Tibial artery (tissue), 4 donors: ENCODE measurements around the gene POLK.
"Not testable (repeated sequence)": the region's sequence is repeated elsewhere in the genome, so short reads cannot be mapped to it uniquely, and the experiment has no call there.

ENCODE experiments used
- DNase-seq, 2 donors: peaks; one replicate each; pipeline ENCODE4 v3.0.0-alpha.2; 2019
- H3K27ac ChIP-seq, 2 donors: fragments of 200-600 bp; sonication (generic) in 1 of 2; 1 replicate in 1 of 2; 2 replicates in 1 of 2; pipeline ENCODE4 v1.5.1; 2018 to 2019; ENCODE audit warnings: mild to moderate bottlenecking in 1 of 2
- H3K27me3 ChIP-seq, 2 donors: fragments of 200-600 bp; sonication (generic) in 1 of 2; one replicate each; pipeline versions ENCODE4 v1.5.1 to v1.6.0; 2016 to 2019
- H3K36me3 ChIP-seq, 3 donors: fragments of 200-600 bp; sonication (generic) in 2 of 3; one replicate each; pipeline ENCODE4 v1.5.1; 2016 to 2019; ENCODE audit warnings: mild to moderate bottlenecking in 2 of 3
- H3K4me1 ChIP-seq, 4 donors: fragments of 200-600 bp; sonication (generic) in 2 of 4; 1 replicate in 3 of 4; 2 replicates in 1 of 4; pipeline ENCODE4 v1.5.1; 2016 to 2019
- H3K4me3 ChIP-seq, 2 donors: fragments of 200-600 bp; sonication (generic) in 1 of 2; 1 replicate in 1 of 2; 2 replicates in 1 of 2; pipeline ENCODE4 v1.5.1; 2018 to 2019; ENCODE audit warnings: mild to moderate bottlenecking in 2 of 2
- H3K9me3 ChIP-seq, 3 donors: fragments of 200-600 bp; sonication (generic) in 1 of 3; one replicate each; pipeline ENCODE4 v1.5.1; 2016 to 2019
- CTCF ChIP-seq, 2 experiments: fragments of 200-600 bp in 1 of 2; fragments of 450-650 bp in 1 of 2; IDR thresholded peaks; one replicate each; pipeline ENCODE4 v1.5.1; 2017 to 2019; ENCODE audit warnings: antibody characterized with exemption in 2 of 2, mild to moderate bottlenecking in 1 of 2, moderate library complexity in 1 of 2
- intact Hi-C: fragments of 100-400 bp; cut with DNase I; formaldehyde crosslinking; loops from one replicate; pipeline ENCODE4 v1.15.0; 2023; ENCODE audit warnings: low total_unique reads

Gene POLK

GRCh38 chr5:75525344-75525743 is 13.7 kb downstream of the POLK start:
- Histone ChIP-seq H3K27ac (no peak overlapping the region), H3K36me3 (peaks cover 0 to 6% (median 0%) of the 10 kb centered on the region in 3 donors), H3K27me3 (no peaks in the 10 kb centered on the region), H3K9me3 (peaks cover 0 to 7% (median 7%) of the 10 kb centered on the region in 3 donors), H3K4me3 (no peak overlapping the region), H3K4me1 (peaks cover 0 to 32% (median 7%) of the 10 kb centered on the region in 4 donors)
- no peak for TF ChIP-seq CTCF (IDR thresholded peaks at IDR 0.05)
- intact Hi-C loops: no loop called here
- DNase-seq: no peak

DNA sequence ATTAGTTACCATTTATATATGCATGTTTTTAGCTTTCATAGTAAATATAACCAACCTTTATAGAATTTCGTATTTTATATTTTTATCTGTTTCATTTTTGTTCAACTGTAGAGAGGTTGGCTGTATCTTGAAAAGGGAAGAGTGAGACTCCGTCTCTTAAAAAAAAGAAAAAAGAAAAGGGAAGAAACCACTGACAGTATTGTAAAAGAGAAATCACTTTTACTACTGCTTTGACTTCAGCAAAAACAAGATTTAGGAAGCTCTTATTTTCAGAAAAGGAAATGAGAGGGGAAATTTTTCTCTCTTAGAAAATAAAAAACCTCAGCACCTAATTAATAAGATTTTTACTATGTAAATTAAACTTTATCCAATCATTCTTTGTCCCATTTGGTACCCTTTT is 14.4 kb downstream of the POLK start:
- H3K4me3 ChIP-seq: no peak overlapping the region
- H3K27ac ChIP-seq: no peak overlapping the region
- TF ChIP-seq CTCF (IDR thresholded peaks at IDR 0.05): no peak
- H3K27me3 ChIP-seq: no peaks in the 10 kb centered on the region
- no peaks in the 10 kb centered on the region for H3K36me3 ChIP-seq
- peaks cover 0 to 2% (median 0%) of the 10 kb centered on the region in 3 donors for H3K9me3 ChIP-seq
- no peak for DNase-seq
- intact Hi-C loops: no loop called here
- H3K4me1 ChIP-seq: peaks cover 0 to 32% (median 7%) of the 10 kb centered on the region in 4 donors

- Histone ChIP-seq H3K27me3 (no peaks in the 10 kb centered on the region), H3K27ac (no peak overlapping the region), H3K4me3 (no peak overlapping the region), H3K36me3 (no peaks in the 10 kb centered on the region), H3K4me1 (peaks cover 0 to 8% (median 3%) of the 10 kb centered on the region in 4 donors), H3K9me3 (peaks cover 0 to 2% (median 0%) of the 10 kb centered on the region in 3 donors)
- no peak for TF ChIP-seq CTCF (IDR thresholded peaks at IDR 0.05)
- intact Hi-C loops: no loop called here
- DNase-seq: no peak
These were observed 17.5 kb downstream of the POLK start for GRCh38 chr5:75529185-75529584.

DNA sequence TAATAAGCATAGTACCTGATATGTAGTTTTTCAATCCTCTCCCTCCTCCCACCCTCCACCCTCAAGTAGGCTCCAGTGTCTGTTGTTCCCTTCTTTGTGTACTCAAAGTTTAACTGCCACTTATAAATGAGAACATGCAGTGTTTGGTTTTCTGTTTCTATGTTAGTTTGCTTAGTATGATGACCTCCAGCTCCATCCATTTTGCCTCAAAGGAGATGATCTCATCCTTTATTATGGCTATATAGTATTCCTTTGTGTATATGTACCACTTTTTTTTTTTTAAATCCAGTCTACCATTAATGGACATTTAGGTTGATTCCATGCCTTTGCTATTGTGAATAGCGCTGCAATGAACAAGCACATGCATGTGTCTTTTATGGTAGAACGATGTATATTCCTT is 20.5 kb downstream of the POLK start:
- intact Hi-C loops: no loop called here

DNA sequence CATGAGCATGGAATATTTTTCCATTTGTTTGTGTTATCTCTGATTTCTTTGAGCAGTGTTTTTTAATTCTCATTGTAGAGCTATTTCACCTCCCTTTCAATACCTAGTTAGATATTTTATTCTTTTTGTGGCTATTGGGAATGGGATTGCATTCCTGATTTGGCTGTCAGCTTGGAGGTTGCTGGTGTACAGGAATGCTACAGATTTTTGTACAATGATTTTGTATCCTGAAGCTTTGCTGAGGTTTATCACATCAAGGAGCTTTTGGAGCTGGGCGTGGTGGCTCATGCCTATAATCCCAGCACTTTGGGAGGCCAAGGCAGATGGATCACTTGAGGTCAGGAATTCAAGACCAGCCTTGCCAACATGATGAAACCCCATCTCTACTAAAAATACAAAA is 22.0 kb downstream of the POLK start:
- Histone ChIP-seq H3K4me1 (peaks cover 0 to 18% (median 11%) of the 10 kb centered on the region in 4 donors), H3K9me3 (peaks cover 0 to 15% (median 9%) of the 10 kb centered on the region in 3 donors)
- intact Hi-C loops, H3K27me3 ChIP-seq, DNase-seq, H3K4me3 ChIP-seq, H3K36me3 ChIP-seq, H3K27ac ChIP-seq: not testable (repeated sequence)

More for the DNA sequence above, 20.5 kb downstream of the POLK start:
- Histone ChIP-seq H3K27me3 (no peaks in the 10 kb centered on the region), H3K36me3 (peaks cover 0 to 9% (median 4%) of the 10 kb centered on the region in 3 donors), H3K27ac (no peak overlapping the region), H3K4me3 (no peak overlapping the region), H3K9me3 (peaks cover 0 to 15% (median 9%) of the 10 kb centered on the region in 3 donors), H3K4me1 (peaks cover 0 to 20% (median 10%) of the 10 kb centered on the region in 4 donors)
- no peak for DNase-seq
- TF ChIP-seq CTCF (IDR thresholded peaks at IDR 0.05): no peak

DNA sequence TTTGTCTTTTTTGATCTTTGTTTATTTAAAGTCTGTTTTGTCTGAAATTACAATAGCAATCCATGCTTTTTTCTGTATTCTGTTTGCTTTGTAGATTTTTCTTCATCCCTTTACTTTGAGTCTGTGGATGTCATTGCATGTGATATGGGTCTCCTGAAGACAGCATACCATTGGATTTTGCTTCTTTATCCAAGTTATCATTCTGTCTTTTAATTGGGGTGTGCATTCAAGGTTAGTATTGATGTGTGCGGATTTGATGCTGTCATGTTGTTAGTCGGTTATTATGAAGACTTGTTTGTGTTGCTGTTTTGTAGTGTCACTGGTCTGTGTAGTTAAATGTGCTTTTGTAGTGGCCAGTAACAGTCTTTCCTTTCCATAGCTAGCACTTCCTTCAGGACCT is 23.0 kb downstream of the POLK start:
- peaks cover 0 to 15% (median 9%) of the 10 kb centered on the region in 3 donors for H3K9me3 ChIP-seq
- H3K27me3 ChIP-seq: no peaks in the 10 kb centered on the region
- DNase-seq: no peak
- intact Hi-C loops: no loop called here
- H3K36me3 ChIP-seq: peaks cover 0 to 9% (median 4%) of the 10 kb centered on the region in 3 donors
- no peak for TF ChIP-seq CTCF (IDR thresholded peaks at IDR 0.05)
- H3K4me3 ChIP-seq: no peak overlapping the region
- H3K4me1 ChIP-seq: peaks cover 0 to 25% (median 10%) of the 10 kb centered on the region in 4 donors
- no peak overlapping the region for H3K27ac ChIP-seq
